ENCODE results near the gene KRT222. TPM values are rescaled to one million over a fixed set of nuclear protein-coding genes. Genes with fewer than 3 reads are reported as not detected.
A peak's percentile ranks its signal among the peaks of the same experiment; 100 is the strongest.

KRT222 gene
- total RNA-seq, 6 experiments from 2014 or later: 1.2 to 3.2 (median 1.9) TPM

DNA sequence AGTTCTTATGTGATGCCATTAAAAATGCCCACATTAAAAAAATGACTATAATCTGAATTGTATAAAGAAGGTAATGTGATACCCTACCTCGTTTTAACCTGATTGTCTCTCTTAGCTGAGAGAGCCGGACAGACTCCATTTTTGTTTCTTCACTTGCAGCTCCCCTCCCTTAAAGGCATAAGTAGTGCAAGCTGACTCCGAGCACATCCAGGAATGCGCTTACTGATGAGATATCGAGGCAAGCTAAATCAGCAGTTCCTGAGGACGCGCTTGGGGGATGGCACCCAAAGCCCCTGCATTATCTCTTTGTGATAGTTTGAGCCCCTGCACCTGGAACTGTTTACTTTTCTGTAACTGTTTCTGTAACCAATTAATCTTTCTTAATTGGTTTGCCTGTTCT, 32.3 kb upstream of the KRT222 start:
- WGBS (ENCODE audit: insufficient coverage, low coverage, low lambda C conversion rate, missing lambda C conversion rate): 68% methylated on average over 7 of the region's 7 CpGs
- Histone ChIP-seq H3K27ac (peak overlapping the region in 1 of 3 donors; percentile 73), H3K27me3 (no peaks in the 10 kb centered on the region), H3K4me1 (peaks cover 0 to 18% (median 8%) of the 10 kb centered on the region in 4 donors), H3K4me3 (no peak overlapping the region), H3K9me3 (no peaks in the 10 kb centered on the region), H3K36me3 (no peaks in the 10 kb centered on the region)
- ATAC-seq: no peak
- TF ChIP-seq, protein P1, sequence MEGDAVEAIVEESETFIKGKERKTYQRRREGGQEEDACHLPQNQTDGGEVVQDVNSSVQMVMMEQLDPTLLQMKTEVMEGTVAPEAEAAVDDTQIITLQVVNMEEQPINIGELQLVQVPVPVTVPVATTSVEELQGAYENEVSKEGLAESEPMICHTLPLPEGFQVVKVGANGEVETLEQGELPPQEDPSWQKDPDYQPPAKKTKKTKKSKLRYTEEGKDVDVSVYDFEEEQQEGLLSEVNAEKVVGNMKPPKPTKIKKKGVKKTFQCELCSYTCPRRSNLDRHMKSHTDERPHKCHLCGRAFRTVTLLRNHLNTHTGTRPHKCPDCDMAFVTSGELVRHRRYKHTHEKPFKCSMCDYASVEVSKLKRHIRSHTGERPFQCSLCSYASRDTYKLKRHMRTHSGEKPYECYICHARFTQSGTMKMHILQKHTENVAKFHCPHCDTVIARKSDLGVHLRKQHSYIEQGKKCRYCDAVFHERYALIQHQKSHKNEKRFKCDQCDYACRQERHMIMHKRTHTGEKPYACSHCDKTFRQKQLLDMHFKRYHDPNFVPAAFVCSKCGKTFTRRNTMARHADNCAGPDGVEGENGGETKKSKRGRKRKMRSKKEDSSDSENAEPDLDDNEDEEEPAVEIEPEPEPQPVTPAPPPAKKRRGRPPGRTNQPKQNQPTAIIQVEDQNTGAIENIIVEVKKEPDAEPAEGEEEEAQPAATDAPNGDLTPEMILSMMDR (IDR thresholded peaks at IDR 0.05): no peak
- no peak for TF ChIP-seq POLR2A (IDR thresholded peaks at IDR 0.05)
- intact Hi-C loops (cut with DNase I): no loop called here
- no peak for DNase-seq

DNA sequence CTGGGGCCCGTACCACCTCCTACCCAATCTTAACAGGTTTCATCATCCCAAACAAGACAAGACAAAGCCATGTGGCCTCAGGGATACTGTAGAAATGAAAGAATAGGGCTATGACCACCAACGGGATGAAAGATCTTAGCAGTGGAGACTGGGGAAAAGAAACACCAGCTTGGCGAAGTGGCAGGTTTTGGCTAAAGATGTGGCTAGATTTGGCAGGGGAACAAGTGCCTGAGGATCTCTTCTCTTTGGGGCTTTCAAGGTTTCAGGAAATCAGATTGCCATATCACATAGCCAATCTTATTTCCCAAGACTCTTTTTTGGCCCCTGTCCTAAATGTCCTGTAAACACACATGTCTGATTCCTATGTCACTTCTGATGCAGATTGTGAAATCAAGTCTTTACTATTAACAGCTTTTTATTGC, 31.7 kb upstream of the KRT222 start:
- Histone ChIP-seq H3K27ac (peak overlapping the region; percentile 34 to 73 (median 53)), H3K4me3 (peak overlapping the region in 1 of 3 donors; percentile 3), H3K36me3 (no peaks in the 10 kb centered on the region), H3K27me3 (no peaks in the 10 kb centered on the region), H3K4me1 (peaks cover 0 to 18% (median 8%) of the 10 kb centered on the region in 4 donors), H3K9me3 (no peaks in the 10 kb centered on the region)
- 14% methylated on average over 3 of the region's 3 CpGs for WGBS (ENCODE audit: insufficient coverage, low coverage, low lambda C conversion rate, missing lambda C conversion rate)
- no peak for TF ChIP-seq POLR2A (IDR thresholded peaks at IDR 0.05)
- TF ChIP-seq, protein P1 (IDR thresholded peaks at IDR 0.05): no peak
- intact Hi-C loops (cut with DNase I): no loop called here
- ATAC-seq (peak; percentile 32 to 72 (median 70)), DNase-seq (no peak)

DNA sequence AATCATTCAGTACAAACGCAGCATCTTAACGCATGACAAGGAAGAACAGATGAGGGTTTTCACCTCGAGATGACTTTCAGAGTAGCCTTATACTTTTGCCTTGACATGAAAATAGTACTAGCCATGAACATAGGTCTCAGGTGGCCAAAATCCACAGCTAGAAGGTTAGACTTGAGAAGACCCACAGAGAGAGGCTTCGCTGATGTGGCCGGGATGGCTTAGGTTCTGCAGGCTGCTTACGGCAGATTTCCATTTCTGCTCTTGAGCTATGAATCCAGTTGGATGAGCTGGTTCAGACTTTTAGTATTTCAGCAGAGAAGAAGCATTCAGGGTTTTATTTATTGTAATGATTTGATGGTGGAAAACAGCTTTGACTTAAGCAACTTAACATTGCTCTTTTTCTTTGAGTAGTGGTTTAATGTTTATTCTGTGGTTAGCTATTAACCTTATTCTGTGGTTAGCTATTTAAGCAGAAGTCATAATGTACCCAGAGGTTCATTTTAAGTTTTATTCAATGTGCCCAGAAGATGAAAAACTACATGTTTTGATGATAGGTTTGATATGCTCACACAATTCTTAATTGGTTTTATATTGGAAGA, 31.0 kb upstream of the KRT222 start:
- TF ChIP-seq, protein P1 (IDR thresholded peaks at IDR 0.05): no peak
- TF ChIP-seq POLR2A (IDR thresholded peaks at IDR 0.05): no peak
- 68% methylated on average over 6 of the region's 6 CpGs for WGBS (ENCODE audit: insufficient coverage, low coverage, low lambda C conversion rate, missing lambda C conversion rate)
- no peaks in the 10 kb centered on the region for H3K9me3 ChIP-seq
- peak overlapping the region; percentile 34 to 73 (median 53) for H3K27ac ChIP-seq
- no peaks in the 10 kb centered on the region for H3K36me3 ChIP-seq
- peaks cover 0 to 18% (median 8%) of the 10 kb centered on the region in 4 donors for H3K4me1 ChIP-seq
- no peaks in the 10 kb centered on the region for H3K27me3 ChIP-seq
- peak overlapping the region in 1 of 3 donors; percentile 3 for H3K4me3 ChIP-seq
- DNase-seq: no peak
- peak; percentile 66 to 87 (median 85) for ATAC-seq
- intact Hi-C loops (cut with DNase I): no loop called here

DNA sequence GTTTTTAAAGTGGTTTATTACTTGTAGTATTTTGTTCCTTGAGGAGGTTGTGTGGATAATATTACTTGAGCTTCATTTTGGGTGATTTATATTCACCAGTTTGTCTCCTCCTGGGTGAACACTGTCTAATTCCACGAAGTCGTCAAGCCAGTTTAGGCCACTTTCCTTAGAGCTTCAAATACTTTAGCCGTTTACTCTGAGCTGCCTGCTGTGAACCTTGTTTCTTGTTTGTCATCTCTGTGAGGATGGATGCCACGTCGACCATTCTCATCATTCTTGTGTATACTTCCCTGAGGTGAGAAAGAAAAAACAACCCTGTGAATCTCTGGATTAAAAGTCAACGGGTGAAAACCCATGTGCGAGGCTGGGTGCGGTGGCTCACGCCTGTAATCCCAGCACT, 29.6 kb upstream of the KRT222 start:
- WGBS (ENCODE audit: insufficient coverage, low coverage, low lambda C conversion rate, missing lambda C conversion rate): 84% methylated on average over 4 of the region's 9 CpGs
- DNase-seq (no peak), ATAC-seq (no peak)
- no peak overlapping the region for H3K27ac ChIP-seq
- no peaks in the 10 kb centered on the region for H3K36me3 ChIP-seq
- intact Hi-C loops (cut with DNase I): no loop called here
- peaks cover 0 to 18% (median 8%) of the 10 kb centered on the region in 4 donors for H3K4me1 ChIP-seq
- no peak overlapping the region for H3K4me3 ChIP-seq
- no peaks in the 10 kb centered on the region for H3K27me3 ChIP-seq
- H3K9me3 ChIP-seq: no peaks in the 10 kb centered on the region
- TF ChIP-seq, protein P1 (IDR thresholded peaks at IDR 0.05): no peak
- TF ChIP-seq POLR2A (IDR thresholded peaks at IDR 0.05): no peak

All from right lobe of liver (tissue), 6 donors.